ENCODE results near the gene PVR.

The PVR gene

GRCh38 chr19:44645407-44646048 is 1.8 kb downstream of the PVR start:
- H3K4me3 ChIP-seq (ENCODE audit: low read depth, low read length) = no peak overlapping the region
- DNase-seq (ENCODE audit: low read depth) = no peak
- no peak for TF ChIP-seq CTCF (IDR thresholded peaks at IDR 0.05; ENCODE audit: insufficient read depth, low read depth, low read length, missing control alignments)

- no peak for DNase-seq (ENCODE audit: low read depth)
- H3K4me3 ChIP-seq (ENCODE audit: low read depth, low read length) = no peak overlapping the region
- no peak for TF ChIP-seq CTCF (IDR thresholded peaks at IDR 0.05; ENCODE audit: insufficient read depth, low read depth, low read length, missing control alignments)
Observed at GRCh38 chr19:44646049-44646416, 2.3 kb downstream of the PVR start.

DNA sequence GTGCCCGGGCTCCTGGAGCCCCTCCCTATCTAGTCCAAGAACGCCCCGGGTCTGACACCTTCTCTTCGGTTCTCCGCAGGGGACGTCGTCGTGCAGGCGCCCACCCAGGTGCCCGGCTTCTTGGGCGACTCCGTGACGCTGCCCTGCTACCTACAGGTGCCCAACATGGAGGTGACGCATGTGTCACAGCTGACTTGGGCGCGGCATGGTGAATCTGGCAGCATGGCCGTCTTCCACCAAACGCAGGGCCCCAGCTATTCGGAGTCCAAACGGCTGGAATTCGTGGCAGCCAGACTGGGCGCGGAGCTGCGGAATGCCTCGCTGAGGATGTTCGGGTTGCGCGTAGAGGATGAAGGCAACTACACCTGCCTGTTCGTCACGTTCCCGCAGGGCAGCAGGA is 3.4 kb downstream of the PVR start:
- no peak for DNase-seq (ENCODE audit: low read depth)
- TF ChIP-seq CTCF (IDR thresholded peaks at IDR 0.05; ENCODE audit: insufficient read depth, low read depth, low read length, missing control alignments) = no peak
- no peak overlapping the region for H3K4me3 ChIP-seq (ENCODE audit: low read depth, low read length)

DNA sequence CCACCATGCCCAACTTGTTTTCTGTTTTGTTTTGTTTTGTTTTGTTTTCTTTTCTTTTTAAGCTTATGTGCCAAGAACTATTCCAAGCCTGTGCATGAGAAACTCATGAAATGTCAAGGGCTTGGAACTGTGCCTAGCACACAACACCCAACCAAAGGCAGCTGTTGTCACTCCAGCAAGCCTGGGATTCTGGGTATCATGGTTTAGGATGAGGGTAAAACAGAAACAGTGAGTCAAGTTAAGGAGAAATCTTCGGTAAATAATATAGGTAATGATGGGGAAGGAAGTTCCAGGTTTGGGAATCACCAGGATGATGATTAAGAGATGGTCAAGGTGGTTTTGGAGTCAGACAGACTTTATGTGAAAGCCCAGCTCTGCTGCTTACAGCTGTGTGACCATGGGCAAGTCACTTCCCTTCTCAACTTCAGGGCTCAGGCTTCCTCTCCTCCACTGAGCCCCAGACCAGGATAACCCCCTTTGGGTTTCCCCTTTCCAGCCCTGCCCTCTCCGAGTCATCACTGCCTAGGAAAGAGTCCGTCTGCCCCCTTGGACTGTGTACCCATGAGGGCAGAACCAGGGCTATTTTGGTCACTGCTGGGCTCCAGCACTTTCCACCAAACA is 5.0 kb downstream of the PVR start:
- DNase-seq (ENCODE audit: low read depth) = peak; percentile 10
- no peak overlapping the region for H3K4me3 ChIP-seq (ENCODE audit: low read depth, low read length)
- no peak for TF ChIP-seq CTCF (IDR thresholded peaks at IDR 0.05; ENCODE audit: insufficient read depth, low read depth, low read length, missing control alignments)

- TF ChIP-seq CTCF (IDR thresholded peaks at IDR 0.05; ENCODE audit: insufficient read depth, low read depth, low read length, missing control alignments) = no peak
- H3K4me3 ChIP-seq (ENCODE audit: low read depth, low read length) = no peak overlapping the region
- DNase-seq (ENCODE audit: low read depth) = no peak
Observed at GRCh38 chr19:44649578-44650145, 6.0 kb downstream of the PVR start.

GRCh38 chr19:44653343-44653742 is 9.6 kb downstream of the PVR start:
- H3K4me3 ChIP-seq (ENCODE audit: low read depth, low read length) = no peak overlapping the region
- no peak for DNase-seq (ENCODE audit: low read depth)
- no peak for TF ChIP-seq CTCF (IDR thresholded peaks at IDR 0.05; ENCODE audit: insufficient read depth, low read depth, low read length, missing control alignments)

Measured in GM12865 (cell line).